ENCODE data around the gene STEAP3.

DNA sequence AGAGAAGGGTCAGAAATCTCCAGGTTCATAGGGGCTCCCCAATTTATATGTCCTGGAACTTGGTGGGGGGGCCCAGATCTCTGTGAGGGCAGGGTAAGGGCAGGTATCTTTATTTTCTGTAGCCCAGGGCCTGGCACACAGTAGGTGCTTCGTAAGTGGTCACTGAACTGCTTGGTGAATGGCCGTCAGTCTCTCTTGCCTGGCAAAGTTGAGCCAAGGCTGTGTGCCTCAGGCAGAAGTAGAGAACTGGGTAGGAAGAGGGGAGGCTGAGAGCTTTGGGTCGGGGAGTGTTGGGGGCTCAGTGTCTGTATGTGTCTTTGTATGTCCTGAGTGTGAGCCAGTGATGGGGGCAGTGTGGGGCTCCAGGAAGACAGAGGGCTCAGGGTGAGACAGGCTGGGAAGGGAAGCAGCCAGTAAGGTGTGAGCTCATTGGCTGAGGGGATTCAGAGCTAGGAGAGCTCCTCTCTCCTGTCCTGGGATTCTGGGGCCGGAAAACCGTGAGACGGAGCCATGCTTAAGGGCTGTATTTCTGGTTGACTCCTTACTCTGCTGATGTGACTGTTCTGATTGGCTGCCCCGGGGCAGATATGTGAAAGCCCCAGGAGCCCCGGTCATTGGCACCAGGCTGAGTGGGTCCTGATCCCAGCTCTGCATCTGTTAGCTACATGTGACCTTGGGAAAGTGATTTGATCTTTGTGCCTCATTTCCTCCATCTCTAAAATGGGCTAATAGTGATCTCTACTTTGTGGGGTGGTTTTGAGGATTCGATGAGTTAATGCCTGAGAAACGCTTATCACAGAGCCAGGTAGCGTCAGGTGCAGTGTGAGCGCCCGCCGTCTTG is 30.3 kb downstream of the STEAP3 start:
- TF ChIP-seq, protein P1, sequence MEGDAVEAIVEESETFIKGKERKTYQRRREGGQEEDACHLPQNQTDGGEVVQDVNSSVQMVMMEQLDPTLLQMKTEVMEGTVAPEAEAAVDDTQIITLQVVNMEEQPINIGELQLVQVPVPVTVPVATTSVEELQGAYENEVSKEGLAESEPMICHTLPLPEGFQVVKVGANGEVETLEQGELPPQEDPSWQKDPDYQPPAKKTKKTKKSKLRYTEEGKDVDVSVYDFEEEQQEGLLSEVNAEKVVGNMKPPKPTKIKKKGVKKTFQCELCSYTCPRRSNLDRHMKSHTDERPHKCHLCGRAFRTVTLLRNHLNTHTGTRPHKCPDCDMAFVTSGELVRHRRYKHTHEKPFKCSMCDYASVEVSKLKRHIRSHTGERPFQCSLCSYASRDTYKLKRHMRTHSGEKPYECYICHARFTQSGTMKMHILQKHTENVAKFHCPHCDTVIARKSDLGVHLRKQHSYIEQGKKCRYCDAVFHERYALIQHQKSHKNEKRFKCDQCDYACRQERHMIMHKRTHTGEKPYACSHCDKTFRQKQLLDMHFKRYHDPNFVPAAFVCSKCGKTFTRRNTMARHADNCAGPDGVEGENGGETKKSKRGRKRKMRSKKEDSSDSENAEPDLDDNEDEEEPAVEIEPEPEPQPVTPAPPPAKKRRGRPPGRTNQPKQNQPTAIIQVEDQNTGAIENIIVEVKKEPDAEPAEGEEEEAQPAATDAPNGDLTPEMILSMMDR (IDR thresholded peaks at IDR 0.05 in 2 of 3, conservative IDR thresholded peaks at IDR 0.05 in 1 of 3; ENCODE audit: borderline replicate concordance in 1 of 3, insufficient read depth in 1 of 3, low read depth in 2 of 3, low read length in 2 of 3), result no peak
- TF ChIP-seq RAD21 (IDR thresholded peaks at IDR 0.05; ENCODE audit: low read depth) (no peak), YY1 (IDR thresholded peaks at IDR 0.05; ENCODE audit: extremely low read depth, insufficient replicate concordance, low read depth, low read length) (no peak), CBX3 (IDR thresholded peaks at IDR 0.05; ENCODE audit: low read depth) (no peak), SIN3A (IDR thresholded peaks at IDR 0.05; ENCODE audit: low read depth) (no peak), EZH2 (IDR thresholded peaks at IDR 0.05) (no peak), EZH2phosphoT487 (IDR thresholded peaks at IDR 0.05; ENCODE audit: borderline replicate concordance) (no peak), POLR2AphosphoS5 (IDR thresholded peaks at IDR 0.05; ENCODE audit: low read depth, low read length) (no peak), TCF7L2 (IDR thresholded peaks at IDR 0.05; ENCODE audit: borderline replicate concordance, extremely low read depth, insufficient read depth, insufficient read length) (no peak), POLR2A (IDR thresholded peaks at IDR 0.05; ENCODE audit: borderline replicate concordance, extremely low read depth, insufficient read depth, insufficient read length) (no peak)
- TF ChIP-seq, protein P2, sequence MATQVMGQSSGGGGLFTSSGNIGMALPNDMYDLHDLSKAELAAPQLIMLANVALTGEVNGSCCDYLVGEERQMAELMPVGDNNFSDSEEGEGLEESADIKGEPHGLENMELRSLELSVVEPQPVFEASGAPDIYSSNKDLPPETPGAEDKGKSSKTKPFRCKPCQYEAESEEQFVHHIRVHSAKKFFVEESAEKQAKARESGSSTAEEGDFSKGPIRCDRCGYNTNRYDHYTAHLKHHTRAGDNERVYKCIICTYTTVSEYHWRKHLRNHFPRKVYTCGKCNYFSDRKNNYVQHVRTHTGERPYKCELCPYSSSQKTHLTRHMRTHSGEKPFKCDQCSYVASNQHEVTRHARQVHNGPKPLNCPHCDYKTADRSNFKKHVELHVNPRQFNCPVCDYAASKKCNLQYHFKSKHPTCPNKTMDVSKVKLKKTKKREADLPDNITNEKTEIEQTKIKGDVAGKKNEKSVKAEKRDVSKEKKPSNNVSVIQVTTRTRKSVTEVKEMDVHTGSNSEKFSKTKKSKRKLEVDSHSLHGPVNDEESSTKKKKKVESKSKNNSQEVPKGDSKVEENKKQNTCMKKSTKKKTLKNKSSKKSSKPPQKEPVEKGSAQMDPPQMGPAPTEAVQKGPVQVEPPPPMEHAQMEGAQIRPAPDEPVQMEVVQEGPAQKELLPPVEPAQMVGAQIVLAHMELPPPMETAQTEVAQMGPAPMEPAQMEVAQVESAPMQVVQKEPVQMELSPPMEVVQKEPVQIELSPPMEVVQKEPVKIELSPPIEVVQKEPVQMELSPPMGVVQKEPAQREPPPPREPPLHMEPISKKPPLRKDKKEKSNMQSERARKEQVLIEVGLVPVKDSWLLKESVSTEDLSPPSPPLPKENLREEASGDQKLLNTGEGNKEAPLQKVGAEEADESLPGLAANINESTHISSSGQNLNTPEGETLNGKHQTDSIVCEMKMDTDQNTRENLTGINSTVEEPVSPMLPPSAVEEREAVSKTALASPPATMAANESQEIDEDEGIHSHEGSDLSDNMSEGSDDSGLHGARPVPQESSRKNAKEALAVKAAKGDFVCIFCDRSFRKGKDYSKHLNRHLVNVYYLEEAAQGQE (IDR thresholded peaks at IDR 0.05; ENCODE audit: low read depth), result no peak

Measured in HCT116 (cell line).